ENCODE data around the gene ACADSB.

The ACADSB gene

GRCh38 chr10:123086281-123086680 lies 77.5 kb downstream of the ACADSB start:
- Histone ChIP-seq H3K4me1 (no peaks in the 10 kb centered on the region), H3K27ac (no peak overlapping the region), H3K27me3 (ENCODE audit: control insufficient read depth, insufficient read depth, low read length) (no peaks in the 10 kb centered on the region), H3K79me2 (no peaks in the 10 kb centered on the region), H3K36me3 (ENCODE audit: control insufficient read depth, insufficient read depth, low read length) (no peaks in the 10 kb centered on the region), H3K4me3 (ENCODE audit: low read depth, low read length) (no peak overlapping the region), H3K4me2 (ENCODE audit: low read length) (no peak overlapping the region), H2AFZ (no peak overlapping the region), H3K9ac (no peak overlapping the region), H3K9me3 (ENCODE audit: control insufficient read depth, low read length) (no peaks in the 10 kb centered on the region)
- TF ChIP-seq CTCF (IDR thresholded peaks at IDR 0.05) = no peak

GRCh38 chr10:123087348-123087747 lies 78.5 kb downstream of the ACADSB start:
- Histone ChIP-seq H3K27ac (no peak overlapping the region), H3K27me3 (ENCODE audit: control insufficient read depth, insufficient read depth, low read length) (no peaks in the 10 kb centered on the region), H3K36me3 (ENCODE audit: control insufficient read depth, insufficient read depth, low read length) (no peaks in the 10 kb centered on the region), H3K4me1 (no peaks in the 10 kb centered on the region), H3K4me2 (ENCODE audit: low read length) (no peak overlapping the region), H3K4me3 (ENCODE audit: low read depth, low read length) (no peak overlapping the region), H3K9ac (no peak overlapping the region), H3K79me2 (no peaks in the 10 kb centered on the region), H2AFZ (no peak overlapping the region), H3K9me3 (ENCODE audit: control insufficient read depth, low read length) (no peaks in the 10 kb centered on the region)
- no peak for TF ChIP-seq CTCF (IDR thresholded peaks at IDR 0.05)

- TF ChIP-seq CTCF (IDR thresholded peaks at IDR 0.05) = no peak
These were observed 79.0 kb downstream of the ACADSB start for GRCh38 chr10:123087786-123088185.

GRCh38 chr10:123092635-123093414 lies 84.0 kb downstream of the ACADSB start:
- Histone ChIP-seq H3K4me2 (ENCODE audit: low read length) (no peak overlapping the region), H3K27me3 (ENCODE audit: control insufficient read depth, insufficient read depth, low read length) (no peaks in the 10 kb centered on the region), H3K4me1 (no peaks in the 10 kb centered on the region), H3K4me3 (ENCODE audit: low read depth, low read length) (no peak overlapping the region), H2AFZ (no peak overlapping the region), H3K27ac (no peak overlapping the region), H3K9me3 (ENCODE audit: control insufficient read depth, low read length) (no peaks in the 10 kb centered on the region), H3K36me3 (ENCODE audit: control insufficient read depth, insufficient read depth, low read length) (no peaks in the 10 kb centered on the region), H3K9ac (no peak overlapping the region), H3K79me2 (no peaks in the 10 kb centered on the region)
- no peak for TF ChIP-seq CTCF (IDR thresholded peaks at IDR 0.05)

More at GRCh38 chr10:123087786-123088185, 79.0 kb downstream of the ACADSB start:
- Histone ChIP-seq H3K27me3 (ENCODE audit: control insufficient read depth, insufficient read depth, low read length) (no peaks in the 10 kb centered on the region), H3K27ac (no peak overlapping the region), H3K36me3 (ENCODE audit: control insufficient read depth, insufficient read depth, low read length) (no peaks in the 10 kb centered on the region), H3K9me3 (ENCODE audit: control insufficient read depth, low read length) (no peaks in the 10 kb centered on the region), H3K79me2 (no peaks in the 10 kb centered on the region), H3K4me3 (ENCODE audit: low read depth, low read length) (no peak overlapping the region), H3K4me1 (no peaks in the 10 kb centered on the region), H2AFZ (no peak overlapping the region), H3K9ac (no peak overlapping the region), H3K4me2 (ENCODE audit: low read length) (no peak overlapping the region)

GRCh38 chr10:123093489-123093888 lies 84.7 kb downstream of the ACADSB start:
- H3K27me3 ChIP-seq (ENCODE audit: control insufficient read depth, insufficient read depth, low read length) = no peaks in the 10 kb centered on the region
- no peak overlapping the region for H3K4me3 ChIP-seq (ENCODE audit: low read depth, low read length)
- H2AFZ ChIP-seq = no peak overlapping the region
- no peak overlapping the region for H3K9ac ChIP-seq
- no peaks in the 10 kb centered on the region for H3K79me2 ChIP-seq
- H3K36me3 ChIP-seq (ENCODE audit: control insufficient read depth, insufficient read depth, low read length) = no peaks in the 10 kb centered on the region
- no peaks in the 10 kb centered on the region for H3K9me3 ChIP-seq (ENCODE audit: control insufficient read depth, low read length)
- no peak overlapping the region for H3K27ac ChIP-seq
- no peak overlapping the region for H3K4me2 ChIP-seq (ENCODE audit: low read length)
- TF ChIP-seq CTCF (IDR thresholded peaks at IDR 0.05) = no peak
- H3K4me1 ChIP-seq = no peaks in the 10 kb centered on the region

Data from parathyroid adenoma (tissue), 2 donors.